Stomach (tissue), 9 donors: ENCODE data around the gene MAGOHB. TPM values are rescaled to one million over a fixed set of nuclear protein-coding genes. Genes with fewer than 3 reads are reported as not detected.

Source experiments
- DNase-seq, 2 donors: peaks; one replicate each; pipeline versions ENCODE4 v3.0.0 to v3.0.0-alpha.2; 2013 to 2019
- H3K27ac ChIP-seq, 5 donors: fragments of 200-600 bp in 4 of 5; sonication (generic) in 4 of 5; one replicate each; pipeline ENCODE4 v1.5.1; 2013 to 2019; ENCODE audit warnings: mild to moderate bottlenecking in 1 of 5, moderate library complexity in 1 of 5
- H3K27me3 ChIP-seq, 3 donors: fragments of 200-600 bp; sonication (generic); one replicate each; pipeline ENCODE4 v1.5.1; 2017 to 2019; ENCODE audit warnings: mixed run types in 1 of 3
- H3K36me3 ChIP-seq, 4 donors: fragments of 200-600 bp; sonication (generic); 1 replicate in 3 of 4; 2 replicates in 1 of 4; pipeline ENCODE4 v1.5.1; 2016 to 2019
- H3K4me1 ChIP-seq, 4 donors: fragments of 200-600 bp; sonication (generic); one replicate each; pipeline ENCODE4 v1.5.1; 2016 to 2019
- H3K4me3 ChIP-seq, 4 donors: fragments of 200-600 bp; sonication (generic) in 3 of 4; one replicate each; pipeline ENCODE4 v1.5.1; 2016 to 2019; ENCODE audit warnings: mild to moderate bottlenecking in 1 of 4
- H3K9me3 ChIP-seq, 4 donors: fragments of 200-600 bp; sonication (generic); one replicate each; pipeline ENCODE4 v1.5.1; 2016 to 2019
- CTCF ChIP-seq, 7 experiments: fragments of 450-650 bp in 4 of 7; fragments of 200-600 bp in 3 of 7; sonication (generic) in 3 of 7; IDR thresholded peaks; one replicate each; pipeline ENCODE4 v1.5.1; 2016 to 2019; ENCODE audit warnings: antibody characterized with exemption in 7 of 7, control low read depth in 2 of 7, mild to moderate bottlenecking in 1 of 7
- EP300 ChIP-seq: sonication (generic); formaldehyde crosslinking; IDR thresholded peaks from one replicate; pipeline ENCODE4 v1.6.1; 2017; ENCODE audit warnings: antibody characterized with exemption
- POLR2A ChIP-seq, 4 donors: fragments of 450-650 bp; IDR thresholded peaks; one replicate each; pipeline ENCODE4 v1.6.1; 2016; ENCODE audit warnings: antibody characterized with exemption in 4 of 4, control low read depth in 2 of 4, mild to moderate bottlenecking in 1 of 4, moderate library complexity in 1 of 4
- POLR2AphosphoS5 ChIP-seq, 3 donors: sonication (generic); formaldehyde crosslinking; IDR thresholded peaks; one replicate each; pipeline ENCODE4 v1.6.1; 2016; ENCODE audit warnings: antibody characterized with exemption in 3 of 3
- WGBS, 5 donors: extraction: QIAGEN DNeasy Blood & Tissue Kit in 3 of 5; methylation state at CpG; one replicate each; pipeline versions ENCODE4 v1.1.5 to v1.1.7; 2013 to 2018; 5-methylcytosine and 5-hydroxymethylcytosine counted together
- intact Hi-C: fragments of 100-400 bp; cut with DNase I; formaldehyde crosslinking; loops from one replicate; pipeline ENCODE4 v1.15.1; 2023; ENCODE audit warnings: low total_unique reads
- polyA plus RNA-seq, 3 donors: library from polyadenylated mRNA; stranded (reverse); fragments of 200-250 nt; gene quantifications; one replicate each; pipeline ENCODE4 v1.2.3, GENCODE V29; 2013
- total RNA-seq, 5 donors: library from RNA; depleted of rRNA; stranded (reverse); fragments of >200 nt; gene quantifications; one replicate each; pipeline versions ENCODE4 v1.1.0 to v1.2.3, GENCODE V29; 2014 to 2016
- donor health status: healthy with polysubstance abuse.
- donor health status: Bipolar disorder and iron deficiency.
- donor health status: healthy.

The MAGOHB gene
- total and polyA plus RNA-seq, 8 donors: 0.58 to 33.2 (median 20.9) TPM

- no peak for DNase-seq
- H3K4me3 ChIP-seq: no peak overlapping the region
- no peaks in the 10 kb centered on the region for H3K4me1 ChIP-seq
- no peak overlapping the region for H3K27ac ChIP-seq
- H3K9me3 ChIP-seq: no peaks in the 10 kb centered on the region
- 86 to 93% (median 89%) methylated on average over 6 of the region's 6 CpGs for WGBS, 5 donors
- no peak for TF ChIP-seq POLR2AphosphoS5 (IDR thresholded peaks at IDR 0.05)
- no peak for TF ChIP-seq EP300
- no peak for TF ChIP-seq POLR2A (IDR thresholded peaks at IDR 0.05)
- no peak for TF ChIP-seq CTCF (IDR thresholded peaks at IDR 0.05)
- H3K27me3 ChIP-seq: no peaks in the 10 kb centered on the region
- H3K36me3 ChIP-seq: peaks cover 0 to 33% (median 25%) of the 10 kb centered on the region in 4 donors
- intact Hi-C loops: no loop called here
Measured at GRCh38 chr12:10600988-10601387, 12.4 kb downstream of the MAGOHB start.

GRCh38 chr12:10595881-10596280 lies 17.5 kb downstream of the MAGOHB start:
- TF ChIP-seq POLR2AphosphoS5 (IDR thresholded peaks at IDR 0.05): no peak
- no peak for DNase-seq
- H3K27ac ChIP-seq: no peak overlapping the region
- H3K4me3 ChIP-seq: no peak overlapping the region
- WGBS, 5 donors: 61 to 79% (median 70%) methylated on average over 2 of the region's 2 CpGs
- no peaks in the 10 kb centered on the region for H3K27me3 ChIP-seq
- no peaks in the 10 kb centered on the region for H3K9me3 ChIP-seq
- no peaks in the 10 kb centered on the region for H3K4me1 ChIP-seq
- intact Hi-C loops: no loop called here
- H3K36me3 ChIP-seq: peaks cover 0 to 41% (median 16%) of the 10 kb centered on the region in 4 donors

- H3K4me1 ChIP-seq: no peaks in the 10 kb centered on the region
- intact Hi-C loops: no loop called here
- TF ChIP-seq POLR2A (IDR thresholded peaks at IDR 0.05) (no peak), EP300 (no peak), POLR2AphosphoS5 (IDR thresholded peaks at IDR 0.05) (no peak), CTCF (IDR thresholded peaks at IDR 0.05) (no peak)
- H3K27me3 ChIP-seq: no peaks in the 10 kb centered on the region
- no peak overlapping the region for H3K4me3 ChIP-seq
- no peak for DNase-seq
- H3K9me3 ChIP-seq: no peaks in the 10 kb centered on the region
- no peak overlapping the region for H3K27ac ChIP-seq
- 90 to 97% (median 94%) methylated on average over 3 of the region's 3 CpGs for WGBS, 5 donors
- peaks cover 0 to 36% (median 18%) of the 10 kb centered on the region in 4 donors for H3K36me3 ChIP-seq
Measured at GRCh38 chr12:10590966-10591365, 22.4 kb downstream of the MAGOHB start.

- 74 to 92% (median 80%) methylated on average over 1 of the region's 1 CpG for WGBS, 5 donors
- intact Hi-C loops: no loop called here
Measured at GRCh38 chr12:10584415-10584814, 29.0 kb downstream of the MAGOHB start.

More at GRCh38 chr12:10584415-10584814, 29.0 kb downstream of the MAGOHB start:
- DNase-seq: no peak
- H3K4me1 ChIP-seq: no peaks in the 10 kb centered on the region
- peaks cover 3 to 24% (median 17%) of the 10 kb centered on the region in 4 donors for H3K36me3 ChIP-seq
- H3K27ac ChIP-seq: no peak overlapping the region
- H3K9me3 ChIP-seq: peaks cover 0 to 7% (median 2%) of the 10 kb centered on the region in 4 donors
- no peaks in the 10 kb centered on the region for H3K27me3 ChIP-seq
- H3K4me3 ChIP-seq: no peak overlapping the region
- TF ChIP-seq POLR2AphosphoS5 (IDR thresholded peaks at IDR 0.05): no peak
- TF ChIP-seq CTCF (IDR thresholded peaks at IDR 0.05): no peak
- no peak for TF ChIP-seq POLR2A (IDR thresholded peaks at IDR 0.05)
- TF ChIP-seq EP300: no peak
